ENCODE data around the gene PXDN.

GRCh38 chr2:1790473-1790872, 46.2 kb upstream of the PXDN start:
- TF ChIP-seq, protein P1, sequence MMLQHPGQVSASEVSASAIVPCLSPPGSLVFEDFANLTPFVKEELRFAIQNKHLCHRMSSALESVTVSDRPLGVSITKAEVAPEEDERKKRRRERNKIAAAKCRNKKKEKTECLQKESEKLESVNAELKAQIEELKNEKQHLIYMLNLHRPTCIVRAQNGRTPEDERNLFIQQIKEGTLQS (CRISPR knock-in tag; conservative IDR thresholded peaks at IDR 0.05) = no peak
- TF ChIP-seq ATF2 (CRISPR knock-in tag; IDR thresholded peaks at IDR 0.05; ENCODE audit: borderline replicate concordance, low read depth) (no peak), SOX15 (CRISPR knock-in tag; IDR thresholded peaks at IDR 0.05) (no peak), MAX (CRISPR knock-in tag; IDR thresholded peaks at IDR 0.05) (no peak), GABPB1 (CRISPR knock-in tag; IDR thresholded peaks at IDR 0.05) (no peak), TP53 (CRISPR knock-in tag; IDR thresholded peaks at IDR 0.05) (no peak), E2F5 (CRISPR knock-in tag; IDR thresholded peaks at IDR 0.05) (no peak)
- TF ChIP-seq, protein P2, sequence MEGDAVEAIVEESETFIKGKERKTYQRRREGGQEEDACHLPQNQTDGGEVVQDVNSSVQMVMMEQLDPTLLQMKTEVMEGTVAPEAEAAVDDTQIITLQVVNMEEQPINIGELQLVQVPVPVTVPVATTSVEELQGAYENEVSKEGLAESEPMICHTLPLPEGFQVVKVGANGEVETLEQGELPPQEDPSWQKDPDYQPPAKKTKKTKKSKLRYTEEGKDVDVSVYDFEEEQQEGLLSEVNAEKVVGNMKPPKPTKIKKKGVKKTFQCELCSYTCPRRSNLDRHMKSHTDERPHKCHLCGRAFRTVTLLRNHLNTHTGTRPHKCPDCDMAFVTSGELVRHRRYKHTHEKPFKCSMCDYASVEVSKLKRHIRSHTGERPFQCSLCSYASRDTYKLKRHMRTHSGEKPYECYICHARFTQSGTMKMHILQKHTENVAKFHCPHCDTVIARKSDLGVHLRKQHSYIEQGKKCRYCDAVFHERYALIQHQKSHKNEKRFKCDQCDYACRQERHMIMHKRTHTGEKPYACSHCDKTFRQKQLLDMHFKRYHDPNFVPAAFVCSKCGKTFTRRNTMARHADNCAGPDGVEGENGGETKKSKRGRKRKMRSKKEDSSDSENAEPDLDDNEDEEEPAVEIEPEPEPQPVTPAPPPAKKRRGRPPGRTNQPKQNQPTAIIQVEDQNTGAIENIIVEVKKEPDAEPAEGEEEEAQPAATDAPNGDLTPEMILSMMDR (IDR thresholded peaks at IDR 0.05) = no peak
- TF ChIP-seq, protein P3, sequence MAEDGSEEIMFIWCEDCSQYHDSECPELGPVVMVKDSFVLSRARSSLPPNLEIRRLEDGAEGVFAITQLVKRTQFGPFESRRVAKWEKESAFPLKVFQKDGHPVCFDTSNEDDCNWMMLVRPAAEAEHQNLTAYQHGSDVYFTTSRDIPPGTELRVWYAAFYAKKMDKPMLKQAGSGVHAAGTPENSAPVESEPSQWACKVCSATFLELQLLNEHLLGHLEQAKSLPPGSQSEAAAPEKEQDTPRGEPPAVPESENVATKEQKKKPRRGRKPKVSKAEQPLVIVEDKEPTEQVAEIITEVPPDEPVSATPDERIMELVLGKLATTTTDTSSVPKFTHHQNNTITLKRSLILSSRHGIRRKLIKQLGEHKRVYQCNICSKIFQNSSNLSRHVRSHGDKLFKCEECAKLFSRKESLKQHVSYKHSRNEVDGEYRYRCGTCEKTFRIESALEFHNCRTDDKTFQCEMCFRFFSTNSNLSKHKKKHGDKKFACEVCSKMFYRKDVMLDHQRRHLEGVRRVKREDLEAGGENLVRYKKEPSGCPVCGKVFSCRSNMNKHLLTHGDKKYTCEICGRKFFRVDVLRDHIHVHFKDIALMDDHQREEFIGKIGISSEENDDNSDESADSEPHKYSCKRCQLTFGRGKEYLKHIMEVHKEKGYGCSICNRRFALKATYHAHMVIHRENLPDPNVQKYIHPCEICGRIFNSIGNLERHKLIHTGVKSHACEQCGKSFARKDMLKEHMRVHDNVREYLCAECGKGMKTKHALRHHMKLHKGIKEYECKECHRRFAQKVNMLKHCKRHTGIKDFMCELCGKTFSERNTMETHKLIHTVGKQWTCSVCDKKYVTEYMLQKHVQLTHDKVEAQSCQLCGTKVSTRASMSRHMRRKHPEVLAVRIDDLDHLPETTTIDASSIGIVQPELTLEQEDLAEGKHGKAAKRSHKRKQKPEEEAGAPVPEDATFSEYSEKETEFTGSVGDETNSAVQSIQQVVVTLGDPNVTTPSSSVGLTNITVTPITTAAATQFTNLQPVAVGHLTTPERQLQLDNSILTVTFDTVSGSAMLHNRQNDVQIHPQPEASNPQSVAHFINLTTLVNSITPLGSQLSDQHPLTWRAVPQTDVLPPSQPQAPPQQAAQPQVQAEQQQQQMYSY (CRISPR knock-in tag; IDR thresholded peaks at IDR 0.05) = no peak
